ENCODE data around the gene RAI2.

Gene RAI2

GRCh38 chrX:17839269-17839668, 21.8 kb downstream of the RAI2 start:
- Histone ChIP-seq H3F3A (ENCODE audit: low read depth) (no peaks in the 10 kb centered on the region), H3K27me3 (ENCODE audit: insufficient read depth, low read length, poor library complexity, severe bottlenecking) (no peaks in the 10 kb centered on the region), H3K4me2 (ENCODE audit: low read depth, low read length, poor library complexity, severe bottlenecking) (no peak overlapping the region), H3K4me1 (ENCODE audit: insufficient read depth, low read length, poor library complexity, severe bottlenecking) (no peaks in the 10 kb centered on the region), H4K20me1 (ENCODE audit: insufficient read depth, low read length, poor library complexity, severe bottlenecking) (no peaks in the 10 kb centered on the region), H3K4me3 (ENCODE audit: low read length, poor library complexity, severe bottlenecking) (no peak overlapping the region), H3K9me2 (replicated peaks; ENCODE audit: low read depth, low read length) (no peaks in the 10 kb centered on the region), H3K79me2 (ENCODE audit: insufficient read depth, low read length) (no peaks in the 10 kb centered on the region), H3K9ac (ENCODE audit: low read depth, low read length, poor library complexity, severe bottlenecking) (no peak overlapping the region), H3K9me3 (ENCODE audit: insufficient read depth, low read depth, low read length) (no peaks in the 10 kb centered on the region), H3K36me3 (ENCODE audit: insufficient read depth, low read length) (no peaks in the 10 kb centered on the region), H2AFZ (ENCODE audit: low read length) (no peak overlapping the region)
- TF ChIP-seq EZH2phosphoT487 (IDR thresholded peaks at IDR 0.05; ENCODE audit: borderline replicate concordance) (no peak), CTCF (conservative IDR thresholded peaks at IDR 0.05; ENCODE audit: low read length) (no peak)

- Histone ChIP-seq H3K79me2 (ENCODE audit: insufficient read depth, low read length) (no peaks in the 10 kb centered on the region), H3K36me3 (ENCODE audit: insufficient read depth, low read length) (no peaks in the 10 kb centered on the region), H2AFZ (ENCODE audit: low read length) (no peak overlapping the region), H3K4me2 (ENCODE audit: low read depth, low read length, poor library complexity, severe bottlenecking) (no peak overlapping the region), H3K4me3 (ENCODE audit: low read length, poor library complexity, severe bottlenecking) (no peak overlapping the region), H3K9ac (ENCODE audit: low read depth, low read length, poor library complexity, severe bottlenecking) (no peak overlapping the region), H4K20me1 (ENCODE audit: insufficient read depth, low read length, poor library complexity, severe bottlenecking) (no peaks in the 10 kb centered on the region), H3K27me3 (ENCODE audit: insufficient read depth, low read length, poor library complexity, severe bottlenecking) (no peaks in the 10 kb centered on the region), H3K4me1 (ENCODE audit: insufficient read depth, low read length, poor library complexity, severe bottlenecking) (no peaks in the 10 kb centered on the region), H3K9me3 (ENCODE audit: insufficient read depth, low read depth, low read length) (no peaks in the 10 kb centered on the region), H3F3A (ENCODE audit: low read depth) (no peaks in the 10 kb centered on the region), H3K9me2 (replicated peaks; ENCODE audit: low read depth, low read length) (no peaks in the 10 kb centered on the region)
- no peak for TF ChIP-seq CTCF (conservative IDR thresholded peaks at IDR 0.05; ENCODE audit: low read length)
- TF ChIP-seq EZH2phosphoT487 (IDR thresholded peaks at IDR 0.05; ENCODE audit: borderline replicate concordance), result no peak
Measured at GRCh38 chrX:17836830-17837229, 24.3 kb downstream of the RAI2 start.

DNA sequence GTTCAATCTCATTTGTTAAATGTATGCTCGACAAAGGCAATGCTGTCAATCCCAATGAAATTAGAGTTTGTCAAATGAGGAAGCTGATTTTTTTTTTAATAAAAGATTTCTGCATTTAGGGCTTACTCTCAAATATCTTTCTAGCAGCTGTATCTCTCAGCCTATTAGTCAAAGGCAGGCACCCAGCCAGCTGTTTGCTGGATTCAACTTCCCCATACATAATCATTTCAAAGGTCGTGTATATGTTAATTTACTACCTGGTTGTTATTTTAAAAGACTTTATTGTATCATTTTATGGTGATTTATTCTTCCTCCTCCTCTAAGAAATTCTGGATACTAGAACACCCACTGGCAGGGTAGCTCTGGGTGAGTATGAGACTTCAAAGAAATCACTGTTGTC, 27.1 kb downstream of the RAI2 start:
- Histone ChIP-seq H3K9me2 (replicated peaks; ENCODE audit: low read depth, low read length) (no peaks in the 10 kb centered on the region), H4K20me1 (ENCODE audit: insufficient read depth, low read length, poor library complexity, severe bottlenecking) (no peaks in the 10 kb centered on the region), H3F3A (ENCODE audit: low read depth) (no peaks in the 10 kb centered on the region), H3K36me3 (ENCODE audit: insufficient read depth, low read length) (no peaks in the 10 kb centered on the region), H3K4me2 (ENCODE audit: low read depth, low read length, poor library complexity, severe bottlenecking) (no peak overlapping the region), H3K9ac (ENCODE audit: low read depth, low read length, poor library complexity, severe bottlenecking) (no peak overlapping the region), H3K4me3 (ENCODE audit: low read length, poor library complexity, severe bottlenecking) (no peak overlapping the region), H3K79me2 (ENCODE audit: insufficient read depth, low read length) (no peaks in the 10 kb centered on the region), H3K9me3 (ENCODE audit: insufficient read depth, low read depth, low read length) (no peaks in the 10 kb centered on the region), H3K27me3 (ENCODE audit: insufficient read depth, low read length, poor library complexity, severe bottlenecking) (no peaks in the 10 kb centered on the region), H2AFZ (ENCODE audit: low read length) (no peak overlapping the region), H3K4me1 (ENCODE audit: insufficient read depth, low read length, poor library complexity, severe bottlenecking) (no peaks in the 10 kb centered on the region)
- TF ChIP-seq EZH2phosphoT487 (IDR thresholded peaks at IDR 0.05; ENCODE audit: borderline replicate concordance) (no peak), CTCF (conservative IDR thresholded peaks at IDR 0.05; ENCODE audit: low read length) (no peak)

Data from Loucy (cell line).